Activated CD8-positive, alpha-beta memory T cell treated with anti-CD3 and anti-CD28 coated beads for 48 hours (primary cell): ENCODE data around the gene GTF2IRD1.

Experiments
- DNase-seq, 3 experiments: peaks; one replicate each; pipeline ENCODE4 v3.0.0-alpha.2; 2020; ENCODE audit warnings: low read depth in 2 of 3, low spot score in 2 of 3

GTF2IRD1 gene

GRCh38 chr7:74464931-74465886, 11.5 kb downstream of the GTF2IRD1 start:
- DNase-seq: no peak

- DNase-seq: no peak
Measured at GRCh38 chr7:74466196-74466813, 12.6 kb downstream of the GTF2IRD1 start.

GRCh38 chr7:74467876-74468275, 14.2 kb downstream of the GTF2IRD1 start:
- no peak for DNase-seq

GRCh38 chr7:74470504-74470903, 16.8 kb downstream of the GTF2IRD1 start:
- no peak for DNase-seq

- no peak for DNase-seq
Measured at GRCh38 chr7:74473116-74473515, 19.4 kb downstream of the GTF2IRD1 start.

GRCh38 chr7:74474271-74474865, 20.7 kb downstream of the GTF2IRD1 start:
- no peak for DNase-seq

GRCh38 chr7:74475243-74475986, 21.7 kb downstream of the GTF2IRD1 start:
- DNase-seq: no peak

- DNase-seq: no peak
Measured at GRCh38 chr7:74475987-74476350, 22.3 kb downstream of the GTF2IRD1 start.

GRCh38 chr7:74476626-74477025, 22.9 kb downstream of the GTF2IRD1 start:
- no peak for DNase-seq

GRCh38 chr7:74478671-74479065, 25.0 kb downstream of the GTF2IRD1 start:
- no peak for DNase-seq

- DNase-seq: no peak
Measured at GRCh38 chr7:74479066-74479781, 25.5 kb downstream of the GTF2IRD1 start.

- DNase-seq: no peak
Measured at GRCh38 chr7:74479961-74480829, 26.5 kb downstream of the GTF2IRD1 start.

GRCh38 chr7:74480861-74481417, 27.2 kb downstream of the GTF2IRD1 start:
- DNase-seq: no peak

GRCh38 chr7:74481458-74482196, 27.9 kb downstream of the GTF2IRD1 start:
- no peak for DNase-seq

- DNase-seq: no peak
Measured at GRCh38 chr7:74482197-74482467, 28.4 kb downstream of the GTF2IRD1 start.

GRCh38 chr7:74482629-74483401, 29.1 kb downstream of the GTF2IRD1 start:
- DNase-seq: no peak

- no peak for DNase-seq
Measured at GRCh38 chr7:74483402-74484336, 30.0 kb downstream of the GTF2IRD1 start.
